Activated CD4-positive, alpha-beta T cell treated with anti-CD3 and anti-CD28 coated beads for 36 hours (primary cell): Measurements from ENCODE around the gene PCP4. TPM values are rescaled to one million over a fixed set of nuclear protein-coding genes. Genes with fewer than 3 reads are reported as not detected.

ENCODE experiments used
- ATAC-seq: fragments of 200-7000 bp; cut with Tn5 transposase; one replicate; pipeline ENCODE4 v1.10.0; 2021; ENCODE audit warnings: mild to moderate bottlenecking, moderate library complexity
- CTCF ChIA-PET: fragments of 350-600 bp; sonication (Branson Sonifier 250); formaldehyde crosslinking; loops from one replicate; lab custom pipeline; 2021; ENCODE audit warnings: antibody characterized with exemption; lab: Charles Lee
- POLR2A ChIA-PET: fragments of 350-600 bp; sonication (Branson Sonifier 250); formaldehyde crosslinking; loops from one replicate; lab custom pipeline; 2021; ENCODE audit warnings: antibody characterized with exemption, inconsistent platforms; lab: Charles Lee
- DNase-seq: peaks from one replicate; pipeline ENCODE4 v3.0.0-alpha.2; 2020
- H3K27ac Mint-ChIP-seq: one replicate; pipeline ENCODE4 v1.8.0; 2021; ENCODE audit warnings: mixed read lengths
- H3K27me3 Mint-ChIP-seq: one replicate; pipeline ENCODE4 v1.8.0; 2021; ENCODE audit warnings: mixed read lengths
- H3K36me3 Mint-ChIP-seq: one replicate; pipeline ENCODE4 v1.8.0; 2021; ENCODE audit warnings: low read depth, mixed read lengths
- H3K4me1 Mint-ChIP-seq: one replicate; pipeline ENCODE4 v1.8.0; 2021; ENCODE audit warnings: mixed read lengths
- H3K4me3 Mint-ChIP-seq: one replicate; pipeline ENCODE4 v1.8.0; 2021; ENCODE audit warnings: mild to moderate bottlenecking, moderate library complexity, mixed read lengths
- H3K9me3 Mint-ChIP-seq: one replicate; pipeline ENCODE4 v1.8.0; 2021; ENCODE audit warnings: low read depth, mixed read lengths
- intact Hi-C, 2 experiments: fragments of 100-400 bp; cut with DNase I in 1 of 2; cut with micrococcal nuclease in 1 of 2; formaldehyde crosslinking; loops; one replicate each; pipeline versions ENCODE4 v1.14.2 to v1.15.1; 2022 to 2024; cut with DNase I, micrococcal nuclease
- total RNA-seq, 2 experiments: library from RNA; stranded (reverse); gene quantifications; one replicate each; pipeline ENCODE4 v1.2.3, GENCODE V29; 2021

PCP4 gene
- total RNA-seq, 2 experiments from 2014 or later: not detected

- Mint-ChIP-seq H3K27me3 (no peaks in the 10 kb centered on the region), H3K4me1 (no peaks in the 10 kb centered on the region), H3K9me3 (no peaks in the 10 kb centered on the region), H3K27ac (no peak overlapping the region), H3K36me3 (no peaks in the 10 kb centered on the region), H3K4me3 (no peak overlapping the region)
- ChIA-PET POLR2A (no interaction called here), CTCF (no interaction called here)
- ATAC-seq (no peak), DNase-seq (no peak)
- intact Hi-C loops: no loop called here
Observed at GRCh38 chr21:39932335-39932734, 65.1 kb downstream of the PCP4 start.

- Mint-ChIP-seq H3K27me3 (no peaks in the 10 kb centered on the region), H3K36me3 (no peaks in the 10 kb centered on the region), H3K4me3 (no peak overlapping the region), H3K27ac (no peak overlapping the region), H3K4me1 (no peaks in the 10 kb centered on the region), H3K9me3 (no peaks in the 10 kb centered on the region)
- intact Hi-C loops: no loop called here
- CTCF ChIA-PET: interaction anchor here (0.6 kb wide), 1 partner anchor 559 kb away, joined by 3 read pairs; no protein-coding TSS in a partner anchor
- POLR2A ChIA-PET: no interaction called here
- ATAC-seq: no peak
- DNase-seq: no peak
Observed at GRCh38 chr21:39934895-39935294, 67.7 kb downstream of the PCP4 start.

- intact Hi-C loops: no loop called here
- Mint-ChIP-seq H3K36me3 (no peaks in the 10 kb centered on the region), H3K27ac (no peak overlapping the region), H3K27me3 (no peaks in the 10 kb centered on the region), H3K4me1 (no peaks in the 10 kb centered on the region), H3K4me3 (no peak overlapping the region), H3K9me3 (no peaks in the 10 kb centered on the region)
- ChIA-PET POLR2A (no interaction called here), CTCF (no interaction called here)
- DNase-seq (no peak), ATAC-seq (no peak)
Observed at GRCh38 chr21:39935716-39936115, 68.5 kb downstream of the PCP4 start.

- Mint-ChIP-seq H3K4me3 (no peak overlapping the region), H3K27me3 (no peaks in the 10 kb centered on the region), H3K27ac (no peak overlapping the region), H3K9me3 (no peaks in the 10 kb centered on the region), H3K4me1 (no peaks in the 10 kb centered on the region), H3K36me3 (no peaks in the 10 kb centered on the region)
- no peak for ATAC-seq
- DNase-seq: no peak
- POLR2A ChIA-PET: no interaction called here
- CTCF ChIA-PET: no interaction called here
- intact Hi-C loops: no loop called here
Observed at GRCh38 chr21:39938086-39938625, 70.9 kb downstream of the PCP4 start.

GRCh38 chr21:39946199-39946598 lies 79.0 kb downstream of the PCP4 start:
- H3K27ac Mint-ChIP-seq: no peak overlapping the region
- POLR2A ChIA-PET: no interaction called here
- ATAC-seq (no peak), DNase-seq (no peak)
- CTCF ChIA-PET: interaction anchor here (0.6 kb wide), 1 partner anchor 440 kb away, joined by 3 read pairs; no protein-coding TSS in a partner anchor
- H3K9me3 Mint-ChIP-seq: peaks cover 3% of the 10 kb centered on the region
- no peak overlapping the region for H3K4me3 Mint-ChIP-seq
- no peaks in the 10 kb centered on the region for H3K27me3 Mint-ChIP-seq
- H3K4me1 Mint-ChIP-seq: no peaks in the 10 kb centered on the region
- no peaks in the 10 kb centered on the region for H3K36me3 Mint-ChIP-seq
- intact Hi-C loops: no loop called here

- Mint-ChIP-seq H3K27ac (no peak overlapping the region), H3K4me1 (no peaks in the 10 kb centered on the region), H3K27me3 (no peaks in the 10 kb centered on the region), H3K9me3 (peaks cover 3% of the 10 kb centered on the region), H3K4me3 (no peak overlapping the region), H3K36me3 (no peaks in the 10 kb centered on the region)
- ATAC-seq (no peak), DNase-seq (no peak)
- ChIA-PET POLR2A (no interaction called here), CTCF (no interaction called here)
- intact Hi-C loops: no loop called here
Observed at GRCh38 chr21:39947031-39947430, 79.8 kb downstream of the PCP4 start.

GRCh38 chr21:39951183-39952101 lies 84.2 kb downstream of the PCP4 start:
- Mint-ChIP-seq H3K4me3 (no peak overlapping the region), H3K4me1 (no peaks in the 10 kb centered on the region), H3K9me3 (peaks cover 3% of the 10 kb centered on the region), H3K36me3 (no peaks in the 10 kb centered on the region), H3K27ac (no peak overlapping the region), H3K27me3 (no peaks in the 10 kb centered on the region)
- ChIA-PET CTCF (no interaction called here), POLR2A (no interaction called here)
- intact Hi-C loops: no loop called here
- ATAC-seq (no peak), DNase-seq (no peak)

- Mint-ChIP-seq H3K4me1 (no peaks in the 10 kb centered on the region), H3K27me3 (no peaks in the 10 kb centered on the region), H3K27ac (no peak overlapping the region), H3K9me3 (no peaks in the 10 kb centered on the region), H3K36me3 (no peaks in the 10 kb centered on the region), H3K4me3 (no peak overlapping the region)
- DNase-seq: no peak
- ChIA-PET CTCF (no interaction called here), POLR2A (no interaction called here)
- intact Hi-C loops: no loop called here
- ATAC-seq: no peak
Observed at GRCh38 chr21:39952265-39952664, 85.0 kb downstream of the PCP4 start.

- H3K36me3 Mint-ChIP-seq: no peaks in the 10 kb centered on the region
- ATAC-seq (no peak), DNase-seq (no peak)
- peaks cover 3% of the 10 kb centered on the region for H3K9me3 Mint-ChIP-seq
- no peak overlapping the region for H3K4me3 Mint-ChIP-seq
- ChIA-PET POLR2A (no interaction called here), CTCF (interaction anchor here (0.6 kb wide), 2 partner anchors 13 to 265 kb away, joined by 3 read pairs; no protein-coding TSS in a partner anchor)
- no peak overlapping the region for H3K27ac Mint-ChIP-seq
- no peaks in the 10 kb centered on the region for H3K27me3 Mint-ChIP-seq
- intact Hi-C loops: no loop called here
- H3K4me1 Mint-ChIP-seq: no peaks in the 10 kb centered on the region
Observed at GRCh38 chr21:39954570-39954969, 87.3 kb downstream of the PCP4 start.

- Mint-ChIP-seq H3K4me1 (no peaks in the 10 kb centered on the region), H3K27ac (no peak overlapping the region), H3K27me3 (no peaks in the 10 kb centered on the region), H3K36me3 (no peaks in the 10 kb centered on the region), H3K4me3 (no peak overlapping the region), H3K9me3 (peaks cover 7% of the 10 kb centered on the region)
- DNase-seq: no peak
- ChIA-PET CTCF (interaction anchor here (0.6 kb wide), 1 partner anchor 13 kb away, joined by 3 read pairs; no protein-coding TSS in a partner anchor), POLR2A (no interaction called here)
- no peak for ATAC-seq
- intact Hi-C loops: no loop called here
Observed at GRCh38 chr21:39955326-39955725, 88.1 kb downstream of the PCP4 start.

GRCh38 chr21:39956586-39956985 lies 89.3 kb downstream of the PCP4 start:
- no peaks in the 10 kb centered on the region for H3K27me3 Mint-ChIP-seq

GRCh38 chr21:39958731-39959130 lies 91.5 kb downstream of the PCP4 start:
- Mint-ChIP-seq H3K27me3 (no peaks in the 10 kb centered on the region), H3K36me3 (no peaks in the 10 kb centered on the region), H3K9me3 (peaks cover 18% of the 10 kb centered on the region), H3K4me3 (no peak overlapping the region), H3K27ac (no peak overlapping the region), H3K4me1 (no peaks in the 10 kb centered on the region)
- ChIA-PET POLR2A (no interaction called here), CTCF (no interaction called here)
- intact Hi-C loops: no loop called here
- DNase-seq (no peak), ATAC-seq (no peak)

More at GRCh38 chr21:39956586-39956985, 89.3 kb downstream of the PCP4 start:
- ChIA-PET POLR2A (no interaction called here), CTCF (no interaction called here)
- no peak overlapping the region for H3K4me3 Mint-ChIP-seq
- no peaks in the 10 kb centered on the region for H3K4me1 Mint-ChIP-seq
- no peak overlapping the region for H3K27ac Mint-ChIP-seq
- H3K36me3 Mint-ChIP-seq: no peaks in the 10 kb centered on the region
- DNase-seq (no peak), ATAC-seq (no peak)
- intact Hi-C loops: no loop called here
- H3K9me3 Mint-ChIP-seq: peaks cover 12% of the 10 kb centered on the region
